ENCODE measurements around the gene IGFL4.

GRCh38 chr19:46002678-46003275, 38.0 kb downstream of the IGFL4 start:
- no peak for TF ChIP-seq CTCF (IDR thresholded peaks at IDR 0.05)
- TF ChIP-seq POLR2A (IDR thresholded peaks at IDR 0.05), result no peak
- no peak for TF ChIP-seq EP300 (IDR thresholded peaks at IDR 0.05)

All from stomach (tissue), 4 donors.